ENCODE data around the gene SMYD3. TPM values are rescaled to one million over a fixed set of nuclear protein-coding genes. Genes with fewer than 3 reads are reported as not detected.

SMYD3 gene
- total RNA-seq, 1 experiment from 2014 or later = 17.4 TPM

DNA sequence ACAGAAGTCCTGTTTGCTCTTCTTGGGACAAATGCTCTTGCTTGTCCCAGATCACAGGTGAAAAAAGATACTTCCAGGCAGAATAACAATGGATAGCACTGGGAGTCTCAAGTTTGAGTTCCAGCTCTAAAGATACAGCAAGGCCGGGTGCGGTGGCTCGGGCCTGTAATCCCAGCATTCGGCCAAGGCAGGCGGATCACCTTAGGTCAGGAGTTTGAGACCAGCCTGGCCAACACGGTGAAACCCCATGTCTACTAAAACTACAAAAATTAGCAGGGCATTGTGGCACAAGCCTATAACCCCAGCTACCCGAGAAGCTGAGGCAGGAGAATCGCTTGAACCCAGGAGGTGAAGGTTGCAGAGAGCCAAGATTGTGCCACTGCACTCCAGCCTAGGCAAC lies 337.6 kb downstream of the SMYD3 start:
- ATAC-seq (no peak), DNase-seq (ENCODE audit: low read depth, low spot score) (no peak)
- Histone ChIP-seq H3K27ac (ENCODE audit: low read length) (no peak overlapping the region), H3K4me3 (ENCODE audit: low read depth in 2 of 2, low read length in 2 of 2) (no peak overlapping the region), H3K4me1 (ENCODE audit: control insufficient read depth, insufficient read depth, low read length) (no peaks in the 10 kb centered on the region), H3K9me3 (ENCODE audit: control insufficient read depth, insufficient read depth, low read depth, low read length) (no peaks in the 10 kb centered on the region), H3K27me3 (ENCODE audit: control insufficient read depth, insufficient read depth, low read length) (no peaks in the 10 kb centered on the region), H3K36me3 (ENCODE audit: control insufficient read depth, insufficient read depth, low read length) (no peaks in the 10 kb centered on the region)
- ChIA-PET CTCF (no interaction called here), POLR2A (no interaction called here)
- TF ChIP-seq SIN3A (IDR thresholded peaks at IDR 0.05; ENCODE audit: borderline replicate concordance, insufficient read depth, low read depth, low read length) (no peak), TCF7L2 (IDR thresholded peaks at IDR 0.05; ENCODE audit: low read depth, low read length) (no peak), POLR2AphosphoS5 (IDR thresholded peaks at IDR 0.05; ENCODE audit: low read depth, low read length) (no peak)
- TF ChIP-seq, protein P1, sequence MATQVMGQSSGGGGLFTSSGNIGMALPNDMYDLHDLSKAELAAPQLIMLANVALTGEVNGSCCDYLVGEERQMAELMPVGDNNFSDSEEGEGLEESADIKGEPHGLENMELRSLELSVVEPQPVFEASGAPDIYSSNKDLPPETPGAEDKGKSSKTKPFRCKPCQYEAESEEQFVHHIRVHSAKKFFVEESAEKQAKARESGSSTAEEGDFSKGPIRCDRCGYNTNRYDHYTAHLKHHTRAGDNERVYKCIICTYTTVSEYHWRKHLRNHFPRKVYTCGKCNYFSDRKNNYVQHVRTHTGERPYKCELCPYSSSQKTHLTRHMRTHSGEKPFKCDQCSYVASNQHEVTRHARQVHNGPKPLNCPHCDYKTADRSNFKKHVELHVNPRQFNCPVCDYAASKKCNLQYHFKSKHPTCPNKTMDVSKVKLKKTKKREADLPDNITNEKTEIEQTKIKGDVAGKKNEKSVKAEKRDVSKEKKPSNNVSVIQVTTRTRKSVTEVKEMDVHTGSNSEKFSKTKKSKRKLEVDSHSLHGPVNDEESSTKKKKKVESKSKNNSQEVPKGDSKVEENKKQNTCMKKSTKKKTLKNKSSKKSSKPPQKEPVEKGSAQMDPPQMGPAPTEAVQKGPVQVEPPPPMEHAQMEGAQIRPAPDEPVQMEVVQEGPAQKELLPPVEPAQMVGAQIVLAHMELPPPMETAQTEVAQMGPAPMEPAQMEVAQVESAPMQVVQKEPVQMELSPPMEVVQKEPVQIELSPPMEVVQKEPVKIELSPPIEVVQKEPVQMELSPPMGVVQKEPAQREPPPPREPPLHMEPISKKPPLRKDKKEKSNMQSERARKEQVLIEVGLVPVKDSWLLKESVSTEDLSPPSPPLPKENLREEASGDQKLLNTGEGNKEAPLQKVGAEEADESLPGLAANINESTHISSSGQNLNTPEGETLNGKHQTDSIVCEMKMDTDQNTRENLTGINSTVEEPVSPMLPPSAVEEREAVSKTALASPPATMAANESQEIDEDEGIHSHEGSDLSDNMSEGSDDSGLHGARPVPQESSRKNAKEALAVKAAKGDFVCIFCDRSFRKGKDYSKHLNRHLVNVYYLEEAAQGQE (IDR thresholded peaks at IDR 0.05; ENCODE audit: insufficient read depth in 1 of 2, low read depth in 2 of 2, low read length in 1 of 2) = no peak
- TF ChIP-seq, protein P2, sequence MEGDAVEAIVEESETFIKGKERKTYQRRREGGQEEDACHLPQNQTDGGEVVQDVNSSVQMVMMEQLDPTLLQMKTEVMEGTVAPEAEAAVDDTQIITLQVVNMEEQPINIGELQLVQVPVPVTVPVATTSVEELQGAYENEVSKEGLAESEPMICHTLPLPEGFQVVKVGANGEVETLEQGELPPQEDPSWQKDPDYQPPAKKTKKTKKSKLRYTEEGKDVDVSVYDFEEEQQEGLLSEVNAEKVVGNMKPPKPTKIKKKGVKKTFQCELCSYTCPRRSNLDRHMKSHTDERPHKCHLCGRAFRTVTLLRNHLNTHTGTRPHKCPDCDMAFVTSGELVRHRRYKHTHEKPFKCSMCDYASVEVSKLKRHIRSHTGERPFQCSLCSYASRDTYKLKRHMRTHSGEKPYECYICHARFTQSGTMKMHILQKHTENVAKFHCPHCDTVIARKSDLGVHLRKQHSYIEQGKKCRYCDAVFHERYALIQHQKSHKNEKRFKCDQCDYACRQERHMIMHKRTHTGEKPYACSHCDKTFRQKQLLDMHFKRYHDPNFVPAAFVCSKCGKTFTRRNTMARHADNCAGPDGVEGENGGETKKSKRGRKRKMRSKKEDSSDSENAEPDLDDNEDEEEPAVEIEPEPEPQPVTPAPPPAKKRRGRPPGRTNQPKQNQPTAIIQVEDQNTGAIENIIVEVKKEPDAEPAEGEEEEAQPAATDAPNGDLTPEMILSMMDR (IDR thresholded peaks at IDR 0.05) = no peak
- BruUV-seq (replicated peaks) = no TSS peak
- intact Hi-C loops (cut with micrococcal nuclease; ENCODE audit: unreplicated experiment) = no loop called here
- in situ Hi-C loops (cut with HindIII; ENCODE audit: low pct_unique_long_range_greater_than_20kb, low sequenced_read_pairs) = no loop called here

DNA sequence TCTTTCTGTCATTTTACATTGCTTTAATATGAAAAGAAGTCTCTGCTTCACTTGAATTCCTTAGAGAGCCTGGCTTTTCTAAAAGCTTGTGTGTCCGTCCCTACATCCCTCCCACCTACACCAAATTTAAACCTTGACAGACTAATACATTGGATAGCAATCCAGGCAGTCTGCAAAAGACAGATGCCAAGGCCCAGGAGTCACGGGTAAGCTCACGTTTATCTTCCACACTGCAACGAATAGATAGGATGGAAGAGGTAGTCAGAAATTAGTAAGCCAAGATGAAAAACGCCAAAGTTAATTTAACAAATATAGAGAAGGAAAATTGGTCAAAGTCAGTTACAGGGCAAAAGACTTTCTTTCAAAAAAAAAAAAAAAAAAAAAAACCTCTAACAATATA lies 338.1 kb downstream of the SMYD3 start:
- Histone ChIP-seq H3K27me3 (ENCODE audit: control insufficient read depth, insufficient read depth, low read length) (no peaks in the 10 kb centered on the region), H3K4me3 (ENCODE audit: low read depth in 2 of 2, low read length in 2 of 2) (no peak overlapping the region), H3K9me3 (ENCODE audit: control insufficient read depth, insufficient read depth, low read depth, low read length) (no peaks in the 10 kb centered on the region), H3K4me1 (ENCODE audit: control insufficient read depth, insufficient read depth, low read length) (no peaks in the 10 kb centered on the region), H3K27ac (ENCODE audit: low read length) (no peak overlapping the region), H3K36me3 (ENCODE audit: control insufficient read depth, insufficient read depth, low read length) (no peaks in the 10 kb centered on the region)
- ChIA-PET CTCF (no interaction called here), POLR2A (no interaction called here)
- ATAC-seq = no peak
- TF ChIP-seq, protein P1 (IDR thresholded peaks at IDR 0.05; ENCODE audit: insufficient read depth in 1 of 2, low read depth in 2 of 2, low read length in 1 of 2) = no peak
- TF ChIP-seq POLR2AphosphoS5 (IDR thresholded peaks at IDR 0.05; ENCODE audit: low read depth, low read length) = no peak
- TF ChIP-seq TCF7L2 (IDR thresholded peaks at IDR 0.05; ENCODE audit: low read depth, low read length) = no peak
- no peak for TF ChIP-seq SIN3A (IDR thresholded peaks at IDR 0.05; ENCODE audit: borderline replicate concordance, insufficient read depth, low read depth, low read length)
- TF ChIP-seq, protein P2 (IDR thresholded peaks at IDR 0.05) = no peak
- BruUV-seq (replicated peaks) = no TSS peak
- intact Hi-C loops (cut with micrococcal nuclease; ENCODE audit: unreplicated experiment) (no loop called here), in situ Hi-C loops (cut with HindIII; ENCODE audit: low pct_unique_long_range_greater_than_20kb, low sequenced_read_pairs) (no loop called here)
- no peak for DNase-seq (ENCODE audit: low read depth, low spot score)

Data from Panc1 (cell line).